HG02884 (cell line): ENCODE measurements around the gene FGFR3.

Experiments
- ATAC-seq: cut with Tn5 transposase; IDR thresholded peaks from one replicate; pipeline ENCODE4 v1.9.1; 2021; ENCODE audit warnings: mild to moderate bottlenecking, moderate library complexity; ENCODE audit not compliant: unreplicated experiment

Gene FGFR3

DNA sequence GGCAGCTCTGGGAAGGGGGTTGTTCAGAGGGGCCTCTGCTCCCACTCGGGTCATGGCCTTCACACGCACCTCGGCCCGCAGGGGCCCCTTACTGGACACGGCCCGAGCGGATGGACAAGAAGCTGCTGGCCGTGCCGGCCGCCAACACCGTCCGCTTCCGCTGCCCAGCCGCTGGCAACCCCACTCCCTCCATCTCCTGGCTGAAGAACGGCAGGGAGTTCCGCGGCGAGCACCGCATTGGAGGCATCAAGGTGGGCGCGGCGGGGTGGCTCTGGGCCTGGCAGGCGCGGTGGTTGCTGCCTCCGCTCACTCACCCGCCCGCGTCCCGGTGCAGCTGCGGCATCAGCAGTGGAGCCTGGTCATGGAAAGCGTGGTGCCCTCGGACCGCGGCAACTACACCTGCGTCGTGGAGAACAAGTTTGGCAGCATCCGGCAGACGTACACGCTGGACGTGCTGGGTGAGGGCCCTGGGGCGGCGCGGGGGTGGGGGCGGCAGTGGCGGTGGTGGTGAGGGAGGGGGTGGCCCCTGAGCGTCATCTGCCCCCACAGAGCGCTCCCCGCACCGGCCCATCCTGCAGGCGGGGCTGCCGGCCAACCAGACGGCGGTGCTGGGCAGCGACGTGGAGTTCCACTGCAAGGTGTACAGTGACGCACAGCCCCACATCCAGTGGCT is 8.3 kb downstream of the FGFR3 start:
- no peak for ATAC-seq

DNA sequence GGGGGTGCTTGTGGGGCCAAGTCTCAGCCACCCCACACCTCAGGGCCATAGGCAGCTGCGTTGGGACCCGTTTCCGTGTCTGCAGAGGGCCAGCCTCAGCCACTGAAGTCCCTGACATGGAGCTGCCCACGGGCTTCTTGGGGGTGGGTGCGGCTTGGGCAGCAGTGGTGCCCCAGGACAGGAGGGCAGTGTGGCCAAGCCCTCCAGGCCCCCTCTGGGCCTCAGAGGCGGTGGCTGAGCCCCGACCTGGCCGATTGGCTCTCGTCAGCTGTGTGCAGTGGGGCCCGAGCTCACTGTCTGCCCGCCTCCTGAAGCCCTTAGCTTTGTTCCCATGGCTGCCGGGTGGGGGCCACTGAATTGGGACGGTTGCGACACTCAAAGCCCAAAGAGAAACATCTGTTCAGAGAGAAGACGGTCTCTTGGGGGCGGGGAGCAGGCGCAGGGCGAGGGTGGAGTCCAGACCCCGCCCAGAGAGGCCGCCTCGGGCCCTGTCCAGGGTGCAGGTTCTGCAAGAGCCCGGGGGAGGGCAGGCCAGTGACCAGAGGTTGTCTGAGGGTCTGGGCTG is 9.1 kb downstream of the FGFR3 start:
- no peak for ATAC-seq

GRCh38 chr4:1802720-1803522 is 9.8 kb downstream of the FGFR3 start:
- no peak for ATAC-seq

- ATAC-seq = no peak
These were observed 10.7 kb downstream of the FGFR3 start for GRCh38 chr4:1803523-1804423.

- ATAC-seq = no peak
These were observed 11.8 kb downstream of the FGFR3 start for GRCh38 chr4:1804638-1805492.

GRCh38 chr4:1805493-1806222 is 12.6 kb downstream of the FGFR3 start:
- no peak for ATAC-seq

DNA sequence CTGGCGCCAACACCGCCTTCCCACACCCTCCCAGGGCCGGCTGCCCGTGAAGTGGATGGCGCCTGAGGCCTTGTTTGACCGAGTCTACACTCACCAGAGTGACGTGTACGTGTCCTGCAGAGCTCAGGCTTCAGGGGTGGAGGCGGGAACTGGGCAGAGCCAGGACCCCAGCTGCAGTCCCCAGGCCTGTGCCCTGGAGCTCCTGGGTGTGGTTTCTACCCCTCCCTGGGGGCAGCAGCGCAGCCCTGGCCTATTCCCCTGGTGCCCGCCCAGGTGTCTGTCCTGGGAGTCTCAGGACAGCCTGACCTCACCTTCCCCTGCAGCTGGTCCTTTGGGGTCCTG is 13.1 kb downstream of the FGFR3 start:
- no peak for ATAC-seq

DNA sequence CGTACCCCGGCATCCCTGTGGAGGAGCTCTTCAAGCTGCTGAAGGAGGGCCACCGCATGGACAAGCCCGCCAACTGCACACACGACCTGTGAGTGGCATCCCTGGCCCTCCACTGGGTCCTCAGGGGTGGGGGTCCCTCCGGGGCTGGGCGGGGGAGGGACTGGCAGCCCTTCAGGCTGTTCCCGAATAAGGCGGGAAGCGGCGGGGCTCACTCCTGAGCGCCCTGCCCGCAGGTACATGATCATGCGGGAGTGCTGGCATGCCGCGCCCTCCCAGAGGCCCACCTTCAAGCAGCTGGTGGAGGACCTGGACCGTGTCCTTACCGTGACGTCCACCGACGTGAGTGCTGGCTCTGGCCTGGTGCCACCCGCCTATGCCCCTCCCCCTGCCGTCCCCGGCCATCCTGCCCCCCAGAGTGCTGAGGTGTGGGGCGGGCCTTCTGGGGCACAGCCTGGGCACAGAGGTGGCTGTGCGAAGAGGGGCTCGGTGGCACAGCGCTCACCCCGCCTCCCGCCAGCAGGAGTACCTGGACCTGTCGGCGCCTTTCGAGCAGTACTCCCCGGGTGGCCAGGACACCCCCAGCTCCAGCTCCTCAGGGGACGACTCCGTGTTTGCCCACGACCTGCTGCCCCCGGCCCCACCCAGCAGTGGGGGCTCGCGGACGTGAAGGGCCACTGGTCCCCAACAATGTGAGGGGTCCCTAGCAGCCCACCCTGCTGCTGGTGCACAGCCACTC is 13.7 kb downstream of the FGFR3 start:
- ATAC-seq = no peak

GRCh38 chr4:1807332-1807777 is 14.3 kb downstream of the FGFR3 start:
- no peak for ATAC-seq

DNA sequence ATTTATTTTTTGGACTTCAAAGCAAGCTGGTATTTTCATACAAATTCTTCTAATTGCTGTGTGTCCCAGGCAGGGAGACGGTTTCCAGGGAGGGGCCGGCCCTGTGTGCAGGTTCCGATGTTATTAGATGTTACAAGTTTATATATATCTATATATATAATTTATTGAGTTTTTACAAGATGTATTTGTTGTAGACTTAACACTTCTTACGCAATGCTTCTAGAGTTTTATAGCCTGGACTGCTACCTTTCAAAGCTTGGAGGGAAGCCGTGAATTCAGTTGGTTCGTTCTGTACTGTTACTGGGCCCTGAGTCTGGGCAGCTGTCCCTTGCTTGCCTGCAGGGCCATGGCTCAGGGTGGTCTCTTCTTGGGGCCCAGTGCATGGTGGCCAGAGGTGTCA is 15.3 kb downstream of the FGFR3 start:
- no peak for ATAC-seq

GRCh38 chr4:1808851-1809753 is 16.0 kb downstream of the FGFR3 start:
- no peak for ATAC-seq

DNA sequence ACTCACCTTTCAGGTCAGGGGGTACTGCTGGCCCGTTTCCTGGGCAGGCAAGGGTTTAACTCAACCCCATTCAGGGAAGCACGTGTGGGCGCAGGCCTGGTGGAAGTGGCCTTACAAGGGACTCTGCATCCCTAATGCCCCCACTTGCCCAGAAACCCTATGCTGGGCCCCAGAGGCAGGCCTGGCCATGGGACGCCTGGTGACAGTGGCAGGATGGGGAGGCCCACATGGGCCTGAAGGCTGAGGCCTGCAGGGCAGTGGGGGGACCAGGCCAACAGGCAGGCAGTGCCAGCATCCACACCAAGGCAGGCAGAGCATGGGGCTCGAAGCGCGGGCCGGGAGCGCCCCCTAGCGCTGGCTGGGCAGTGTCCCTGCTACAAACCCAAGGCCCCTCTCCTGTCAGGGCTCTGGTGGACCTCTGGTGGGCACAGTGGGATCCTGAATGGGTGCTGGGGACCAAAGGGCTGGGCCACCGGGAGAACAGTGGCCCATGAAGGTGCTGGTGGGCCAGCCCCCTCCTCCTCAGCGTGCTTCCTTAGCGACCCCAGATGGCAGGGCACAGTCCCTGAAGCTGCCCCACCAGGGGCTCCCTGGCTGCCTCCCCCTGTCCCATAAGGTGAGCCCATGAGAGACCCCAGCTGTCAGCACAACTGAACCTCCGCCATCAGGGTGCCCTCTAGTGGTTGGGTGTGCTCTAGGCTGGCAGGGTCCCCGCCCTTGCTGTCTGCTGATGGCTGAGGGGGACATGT is 16.8 kb downstream of the FGFR3 start:
- no peak for ATAC-seq

DNA sequence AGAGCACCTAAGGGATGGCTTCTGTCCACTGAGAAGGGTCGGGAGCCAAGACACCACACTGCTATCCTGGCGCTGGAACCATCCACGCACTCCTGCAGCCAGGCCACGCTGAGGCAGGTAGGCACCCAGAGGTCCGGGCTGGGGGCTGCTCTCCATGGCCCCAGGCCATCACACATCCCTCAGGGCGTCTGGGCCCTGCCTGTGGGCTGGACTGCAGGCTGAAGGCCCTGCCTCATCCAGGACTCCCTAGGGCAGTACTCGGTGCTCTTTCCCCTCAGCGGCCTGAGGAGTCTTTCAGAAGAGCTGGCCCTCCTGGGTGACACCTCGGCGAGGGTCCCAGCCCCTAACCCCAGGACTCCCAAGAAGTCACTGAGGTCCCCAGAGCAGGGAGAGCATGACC is 17.7 kb downstream of the FGFR3 start:
- ATAC-seq = no peak

DNA sequence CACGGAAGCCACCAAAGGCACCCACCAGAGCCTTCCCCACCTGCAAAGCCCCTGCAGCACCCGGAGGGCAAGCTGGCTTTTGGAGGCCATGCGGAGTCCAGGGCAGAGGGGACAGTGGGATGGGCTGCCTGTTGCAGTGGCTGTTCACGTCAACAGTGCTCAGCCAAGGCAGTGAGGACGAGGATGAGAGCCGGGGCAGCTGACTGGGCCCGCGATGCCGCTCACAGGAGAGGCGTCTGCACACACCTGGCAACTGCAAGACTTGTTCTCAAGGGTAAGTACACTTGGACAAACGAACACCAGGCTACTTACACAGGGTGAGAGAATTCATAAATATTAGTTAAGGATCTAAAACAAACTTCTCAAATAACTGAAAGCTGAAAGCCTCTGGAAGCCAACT is 19.6 kb downstream of the FGFR3 start:
- no peak for ATAC-seq

DNA sequence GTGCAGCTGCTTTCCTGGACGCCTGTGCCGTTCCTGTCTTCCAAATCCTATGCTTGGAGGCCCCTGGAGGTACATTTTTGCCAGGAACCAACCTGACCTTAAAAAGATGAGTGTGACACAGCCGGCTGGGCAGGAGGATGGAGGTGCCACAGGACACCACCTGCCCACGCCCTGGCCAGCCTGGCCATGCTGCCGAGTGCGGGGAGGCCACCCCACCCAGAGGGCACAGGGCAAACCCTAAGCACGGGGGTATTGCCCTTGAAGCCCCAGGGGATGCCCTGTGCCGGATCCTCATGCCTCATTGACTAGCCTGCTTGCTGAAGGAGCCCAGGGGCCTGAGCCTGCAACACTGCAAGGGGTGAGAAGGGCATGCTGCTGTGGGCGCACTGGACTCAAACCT is 20.1 kb downstream of the FGFR3 start:
- ATAC-seq = no peak

DNA sequence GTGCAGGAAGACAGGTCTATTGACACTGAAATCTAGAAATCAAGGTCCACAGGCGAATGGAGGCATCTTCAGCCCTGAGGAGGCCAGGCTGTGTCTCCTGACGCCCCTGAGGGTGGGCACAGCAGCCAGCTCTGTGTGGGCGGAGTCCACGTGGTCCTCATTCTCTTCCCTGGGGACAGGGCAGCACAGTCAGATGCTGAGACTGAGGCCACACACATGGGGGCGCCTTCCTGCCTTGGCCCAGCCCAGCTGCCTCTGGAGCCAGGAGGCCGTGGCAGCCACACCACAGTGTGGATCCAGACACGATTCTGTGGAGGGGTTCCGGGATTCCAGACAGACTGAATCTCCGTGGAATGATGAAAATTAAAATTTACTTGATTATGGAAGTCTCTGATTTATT is 20.8 kb downstream of the FGFR3 start:
- no peak for ATAC-seq

- no peak for ATAC-seq
These were observed 21.4 kb downstream of the FGFR3 start for GRCh38 chr4:1814453-1814852.
